ENCODE results near the gene BTAF1. TPM values are rescaled to one million over a fixed set of nuclear protein-coding genes. Genes with fewer than 3 reads are reported as not detected.

Gene BTAF1
- total and polyA plus RNA-seq, 7 donors: 4.5 to 14.7 (median 9.8) TPM

DNA sequence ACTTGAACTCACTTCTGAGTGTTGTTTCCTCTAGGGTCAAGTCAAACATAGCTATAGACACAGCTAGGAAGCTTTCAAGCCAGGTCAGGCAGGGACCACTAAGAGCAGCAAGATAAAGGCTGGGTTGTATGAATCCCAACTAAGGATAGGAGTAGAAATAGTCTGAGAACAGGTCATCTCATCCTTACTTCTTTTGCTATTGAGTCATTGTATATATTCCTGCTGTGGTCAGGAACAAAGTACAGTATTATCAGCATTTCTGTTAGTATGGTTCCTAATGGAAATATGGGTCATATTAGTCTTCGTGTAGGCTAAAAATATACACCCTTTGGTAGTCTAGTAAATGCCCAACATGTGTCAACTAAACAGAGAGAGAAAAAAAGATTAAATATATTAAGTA, 145.3 kb downstream of the BTAF1 start:
- no peak for ATAC-seq
- peaks cover 0 to 4% of the 10 kb centered on the region in 2 donors for H3K36me3 ChIP-seq (ENCODE audit: insufficient read depth in 1 of 2, low read depth in 1 of 2)

DNA sequence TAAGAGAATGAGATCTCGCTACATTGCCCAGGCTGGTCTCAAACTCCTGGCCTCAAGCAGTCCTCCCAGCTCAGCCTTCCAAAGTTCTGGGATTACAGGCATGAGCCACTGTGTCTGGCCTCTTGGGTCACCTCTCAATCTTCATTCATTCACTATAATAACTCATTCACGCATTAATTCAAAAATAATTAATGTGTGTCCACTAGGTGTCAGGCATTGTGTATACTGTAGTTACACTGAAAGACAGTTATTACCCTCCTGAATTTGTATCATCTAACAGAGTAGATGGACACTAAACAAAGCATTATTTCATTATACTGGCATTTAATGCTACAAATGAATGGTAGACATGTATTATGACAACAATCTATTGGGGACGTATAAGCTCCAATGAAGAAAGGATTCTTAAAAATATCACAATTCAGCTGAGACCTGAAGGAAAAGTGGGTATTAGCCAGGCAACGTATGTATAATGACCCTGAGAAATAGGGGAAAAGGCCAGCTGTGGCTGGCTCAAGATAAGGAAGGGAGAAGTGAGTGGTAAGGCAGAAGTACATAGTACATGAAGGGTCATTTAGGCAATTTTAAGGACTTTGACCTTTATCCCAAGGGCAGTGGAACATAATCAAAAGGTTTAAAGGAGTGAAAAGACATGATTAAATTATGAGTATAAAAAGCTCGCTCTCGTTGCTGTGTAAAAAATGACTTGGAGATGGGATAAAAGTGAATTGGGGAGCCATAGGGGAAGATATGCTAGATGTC, 150.7 kb downstream of the BTAF1 start:
- peak; percentile 13 for TF ChIP-seq CTCF (IDR thresholded peaks at IDR 0.05)
- Histone ChIP-seq H3K4me3 (no peak overlapping the region), H3K36me3 (ENCODE audit: insufficient read depth in 1 of 2, low read depth in 1 of 2) (peaks cover 0 to 13% of the 10 kb centered on the region in 2 donors), H3K9me3 (no peaks in the 10 kb centered on the region), H3K27me3 (ENCODE audit: insufficient read depth in 3 of 3, low read length in 2 of 3) (no peaks in the 10 kb centered on the region), H3K4me1 (no peaks in the 10 kb centered on the region), H3K27ac (no peak overlapping the region)
- DNase-seq (no peak), ATAC-seq (peak in 3 of 4 donors; percentile 27 to 58 (median 46))
- WGBS, 3 donors: 85 to 91% (median 86%) methylated on average over 6 of the region's 6 CpGs
- intact Hi-C loops (cut with DNase I): no loop called here

More for the DNA sequence above, 145.3 kb downstream of the BTAF1 start:
- no peak overlapping the region for H3K27ac ChIP-seq
- H3K27me3 ChIP-seq (ENCODE audit: insufficient read depth in 3 of 3, low read length in 2 of 3): no peaks in the 10 kb centered on the region
- intact Hi-C loops (cut with DNase I): no loop called here
- WGBS, 3 donors: 57 to 74% (median 62%) methylated on average over 1 of the region's 1 CpG
- H3K9me3 ChIP-seq: no peaks in the 10 kb centered on the region
- H3K4me1 ChIP-seq: no peaks in the 10 kb centered on the region
- DNase-seq: no peak
- no peak for TF ChIP-seq CTCF (IDR thresholded peaks at IDR 0.05)
- H3K4me3 ChIP-seq: no peak overlapping the region

DNA sequence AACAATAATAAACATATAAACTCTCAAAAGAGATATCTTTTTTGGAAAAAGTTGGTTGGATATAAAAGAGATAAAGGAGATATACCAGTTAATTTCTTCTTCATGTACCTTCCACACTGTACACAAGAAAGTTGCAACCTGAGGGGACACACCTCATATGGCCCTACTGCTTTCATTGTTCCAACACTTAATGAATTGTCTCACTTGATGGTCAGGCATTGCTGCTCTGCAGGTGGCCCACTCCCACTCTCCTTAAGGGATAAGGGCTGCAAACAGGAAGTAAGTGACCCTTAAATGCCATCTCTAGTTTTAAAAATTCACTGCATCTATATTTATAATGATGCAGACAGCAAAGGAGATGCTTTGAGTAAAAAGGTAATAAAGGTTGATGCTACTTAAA, 152.3 kb downstream of the BTAF1 start:
- Histone ChIP-seq H3K4me1 (no peaks in the 10 kb centered on the region), H3K4me3 (no peak overlapping the region), H3K27ac (no peak overlapping the region), H3K36me3 (ENCODE audit: insufficient read depth in 1 of 2, low read depth in 1 of 2) (peaks cover under 1 to 22% of the 10 kb centered on the region in 2 donors), H3K27me3 (ENCODE audit: insufficient read depth in 3 of 3, low read length in 2 of 3) (no peaks in the 10 kb centered on the region), H3K9me3 (no peaks in the 10 kb centered on the region)
- no peak for TF ChIP-seq CTCF (IDR thresholded peaks at IDR 0.05)
- intact Hi-C loops (cut with DNase I): no loop called here
- DNase-seq: no peak
- ATAC-seq: no peak

DNA sequence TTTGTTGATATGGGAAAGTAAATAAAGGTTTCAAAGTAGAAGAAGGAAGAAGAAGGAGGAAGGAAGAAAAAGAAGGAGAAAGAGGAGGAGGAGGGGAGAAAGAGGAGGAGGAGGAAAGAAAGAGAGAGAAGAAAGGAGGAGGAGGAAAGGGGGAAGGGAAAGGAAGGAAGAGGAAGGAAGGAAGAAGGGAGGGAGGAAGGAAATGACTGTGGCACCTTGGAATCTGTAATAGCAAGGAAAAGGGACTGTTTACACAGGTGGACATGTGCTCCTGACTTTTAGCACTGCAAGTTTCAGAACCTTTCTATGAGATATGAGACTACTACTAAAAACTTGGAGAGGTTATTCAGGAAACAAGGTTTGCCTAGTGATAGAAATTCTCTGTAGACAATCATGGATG, 153.2 kb downstream of the BTAF1 start:
- no peak overlapping the region for H3K4me3 ChIP-seq
- H3K27ac ChIP-seq: no peak overlapping the region
- no peak for TF ChIP-seq CTCF (IDR thresholded peaks at IDR 0.05)
- no peaks in the 10 kb centered on the region for H3K27me3 ChIP-seq (ENCODE audit: insufficient read depth in 3 of 3, low read length in 2 of 3)
- no peak for DNase-seq
- H3K9me3 ChIP-seq: no peaks in the 10 kb centered on the region
- no peak for ATAC-seq
- intact Hi-C loops (cut with DNase I): no loop called here
- peaks cover 5 to 29% of the 10 kb centered on the region in 2 donors for H3K36me3 ChIP-seq (ENCODE audit: insufficient read depth in 1 of 2, low read depth in 1 of 2)
- H3K4me1 ChIP-seq: no peaks in the 10 kb centered on the region

DNA sequence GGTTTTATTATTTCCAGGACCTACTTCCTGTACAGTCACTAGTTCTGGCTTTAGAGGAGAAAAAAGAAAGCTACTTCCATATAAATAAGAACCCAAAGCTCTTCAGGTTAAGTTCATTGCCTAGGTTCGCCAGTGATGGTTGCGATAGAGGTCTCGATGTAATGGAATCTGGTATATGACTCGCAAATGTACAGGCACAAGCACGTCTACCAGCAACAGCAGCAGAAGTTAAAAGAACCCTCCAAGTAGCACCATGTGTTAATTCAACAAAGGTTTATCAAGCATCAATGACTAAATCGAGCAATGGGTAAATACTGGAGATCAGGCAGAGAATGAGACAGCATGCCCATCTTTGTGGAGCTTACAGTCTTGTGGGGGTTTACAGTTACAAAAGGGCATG, 155.4 kb downstream of the BTAF1 start:
- no peaks in the 10 kb centered on the region for H3K27me3 ChIP-seq (ENCODE audit: insufficient read depth in 3 of 3, low read length in 2 of 3)
- 93 to 96% (median 96%) methylated on average over 6 of the region's 6 CpGs for WGBS, 3 donors
- intact Hi-C loops (cut with DNase I): no loop called here
- no peak overlapping the region for H3K4me3 ChIP-seq
- peaks cover 15% of the 10 kb centered on the region for H3K4me1 ChIP-seq
- DNase-seq (no peak), ATAC-seq (no peak)
- H3K9me3 ChIP-seq: no peaks in the 10 kb centered on the region
- H3K36me3 ChIP-seq (ENCODE audit: insufficient read depth in 1 of 2, low read depth in 1 of 2): peaks cover 5 to 35% of the 10 kb centered on the region in 2 donors
- H3K27ac ChIP-seq: no peak overlapping the region
- TF ChIP-seq CTCF (IDR thresholded peaks at IDR 0.05): no peak
